Breast epithelium (tissue), 3 donors: Measurements from ENCODE around the gene FMN1.

Experiments
- POLR2A ChIP-seq: fragments of 450-650 bp; IDR thresholded peaks from one replicate; pipeline ENCODE4 v1.6.1; 2016; ENCODE audit warnings: antibody characterized with exemption, mild to moderate bottlenecking, moderate library complexity
- POLR2AphosphoS5 ChIP-seq, 3 donors: sonication (generic); formaldehyde crosslinking; IDR thresholded peaks; one replicate each; pipeline ENCODE4 v1.6.1; 2017; ENCODE audit warnings: antibody characterized with exemption in 3 of 3

DNA sequence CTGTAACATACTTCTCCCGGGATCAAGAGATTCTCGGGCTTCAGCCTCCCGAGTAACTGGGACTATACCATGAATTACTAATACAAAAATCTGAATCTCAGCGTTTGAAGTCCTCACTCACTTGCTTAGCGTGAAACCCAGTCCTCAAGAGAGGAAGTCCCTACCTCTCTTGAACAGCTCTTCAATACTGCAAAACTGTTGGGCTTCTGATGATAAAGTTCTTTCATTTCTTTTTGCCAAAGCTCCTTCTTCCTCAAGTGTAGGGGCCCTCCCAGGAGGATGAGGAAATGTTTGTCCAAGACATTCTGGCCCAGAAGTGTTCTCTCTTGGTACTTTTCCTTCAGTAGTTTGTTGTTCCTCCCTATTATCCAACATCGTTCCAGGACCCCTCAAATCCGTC lies 48.5 kb downstream of the FMN1 start:
- TF ChIP-seq POLR2AphosphoS5 (IDR thresholded peaks at IDR 0.05) (no peak), POLR2A (no peak)
